C4-2B (cell line): ENCODE measurements around the gene C7orf57.

Experiments
- CTCF ChIP-seq: fragments of 450-650 bp; conservative IDR thresholded peaks from 2 replicates; pipeline ENCODE4 v1.5.1; 2017; ENCODE audit warnings: mild to moderate bottlenecking
- ZFX ChIP-seq: fragments of 450-650 bp; IDR thresholded peaks from 2 replicates; pipeline ENCODE4 v1.6.1; 2017

GRCh38 chr7:48045195-48045765 lies 9.9 kb downstream of the C7orf57 start:
- no peak for TF ChIP-seq CTCF
- no peak for TF ChIP-seq ZFX
